Measurements from ENCODE around the gene CDKN2B-AS1.
A peak's percentile ranks its signal among the peaks of the same experiment; 100 is the strongest.

The CDKN2B-AS1 gene

GRCh38 chr9:22088717-22089061 is 94.1 kb downstream of the CDKN2B-AS1 start:
- TF ChIP-seq CTCF (IDR thresholded peaks at IDR 0.05) = no peak
- peak overlapping the region; percentile 47 for H3K27ac ChIP-seq

DNA sequence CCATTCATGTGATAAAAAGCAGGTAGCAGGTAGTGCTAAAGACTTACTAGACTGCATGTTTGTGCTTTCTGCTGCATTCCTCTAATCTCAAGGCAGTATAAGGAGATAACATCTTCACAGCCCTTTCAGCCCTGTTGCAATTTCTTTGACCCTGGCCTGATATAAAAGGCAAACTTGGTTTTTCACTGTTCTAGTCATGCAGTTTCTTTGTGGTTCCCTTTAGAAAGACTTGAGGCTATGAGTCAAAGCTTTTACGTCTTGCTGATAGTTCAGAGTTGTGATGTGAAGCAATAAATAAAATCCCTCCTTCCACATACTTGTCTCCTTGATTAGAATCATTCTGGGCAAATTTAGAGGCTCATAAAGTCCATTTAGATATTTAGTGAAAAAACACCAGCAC is 103.1 kb downstream of the CDKN2B-AS1 start:
- TF ChIP-seq ZFX (IDR thresholded peaks at IDR 0.05; ENCODE audit: borderline replicate concordance) = no peak
- no peak for TF ChIP-seq CTCF (IDR thresholded peaks at IDR 0.05)
- peak overlapping the region; percentile 70 for H3K27ac ChIP-seq

DNA sequence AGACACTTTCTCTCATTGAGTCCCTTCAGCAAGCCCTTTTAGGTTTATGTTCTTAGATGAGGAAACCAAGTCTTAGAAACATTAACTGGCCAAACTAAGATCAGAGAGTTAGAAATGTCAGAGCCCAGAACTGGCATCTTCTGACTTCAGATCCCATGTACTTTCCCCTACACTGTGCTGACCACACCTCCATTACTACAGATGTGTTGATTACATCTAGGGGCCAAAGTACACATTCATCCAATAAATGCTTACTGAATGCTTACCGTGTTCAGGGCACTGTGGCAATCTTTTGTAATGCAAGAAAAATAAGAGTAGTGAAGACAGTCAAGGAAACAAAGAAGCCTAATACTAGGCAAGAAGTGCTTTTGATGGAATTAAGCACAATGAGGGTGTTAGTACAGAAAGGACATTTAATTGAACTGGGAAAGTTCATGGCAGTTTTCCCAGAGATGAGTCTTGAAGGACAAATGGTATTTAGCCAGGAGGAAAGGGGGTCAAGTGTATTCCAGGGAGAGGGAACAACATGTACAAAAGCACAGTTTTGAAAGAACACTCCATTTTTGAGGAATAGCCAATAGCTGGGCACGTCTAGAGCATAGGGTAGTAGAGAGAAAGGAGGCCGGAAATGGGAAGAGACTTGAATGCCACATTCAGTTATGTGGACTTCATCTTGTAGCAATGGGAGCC is 104.2 kb downstream of the CDKN2B-AS1 start:
- peak overlapping the region; percentile 70 for H3K27ac ChIP-seq
- no peak for TF ChIP-seq CTCF (IDR thresholded peaks at IDR 0.05)
- no peak for TF ChIP-seq ZFX (IDR thresholded peaks at IDR 0.05; ENCODE audit: borderline replicate concordance)

- TF ChIP-seq ZFX (IDR thresholded peaks at IDR 0.05; ENCODE audit: borderline replicate concordance) (no peak), CTCF (IDR thresholded peaks at IDR 0.05) (no peak)
- no peak overlapping the region for H3K27ac ChIP-seq
These were observed 106.0 kb downstream of the CDKN2B-AS1 start for GRCh38 chr9:22100626-22101025.

DNA sequence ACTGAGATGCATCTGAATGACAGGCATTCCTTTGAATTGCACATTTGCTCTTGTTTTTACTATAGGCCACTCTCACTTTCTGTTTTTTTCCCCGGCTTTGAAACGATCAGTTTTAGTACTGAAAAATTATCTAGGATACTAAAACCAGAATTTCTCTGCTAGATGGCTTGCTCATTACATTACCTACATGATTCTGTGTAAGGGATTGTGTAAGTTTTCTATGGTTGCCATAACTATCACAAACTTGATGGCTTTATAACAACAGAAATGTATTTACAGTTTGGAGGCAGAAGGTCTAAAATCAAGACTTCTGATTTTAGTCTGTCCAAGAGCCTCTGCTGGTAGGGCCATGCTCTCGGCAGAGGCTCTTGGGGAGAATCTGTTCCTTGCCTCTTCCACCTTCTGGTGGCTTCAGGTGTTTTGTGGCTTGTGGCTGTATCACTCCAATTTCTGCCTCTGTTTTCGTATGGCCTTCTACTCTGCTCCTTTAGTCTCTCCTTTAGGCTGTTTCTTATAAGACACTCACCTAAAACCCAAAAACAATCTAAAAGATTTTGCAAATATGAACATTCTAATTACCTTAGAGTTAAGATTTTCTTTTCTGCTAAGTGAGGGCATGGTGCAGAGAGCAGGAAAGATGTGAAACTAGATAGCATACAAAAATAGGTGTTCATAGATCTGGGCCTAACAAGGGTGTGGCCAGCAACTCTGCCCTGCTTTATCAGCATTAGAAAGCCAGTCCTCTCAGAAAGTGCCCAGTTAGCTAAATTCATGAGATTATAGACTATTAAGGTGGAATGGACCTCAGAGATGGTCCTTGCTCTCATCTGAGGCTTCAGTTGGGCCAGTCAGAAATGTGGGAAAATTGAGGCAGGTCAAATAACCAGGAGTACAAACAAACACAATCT is 107.8 kb downstream of the CDKN2B-AS1 start:
- TF ChIP-seq ZFX (IDR thresholded peaks at IDR 0.05; ENCODE audit: borderline replicate concordance) (no peak), CTCF (IDR thresholded peaks at IDR 0.05) (no peak)
- H3K27ac ChIP-seq = no peak overlapping the region

- no peak overlapping the region; the same call in 1 of the 2 replicates for H3K27ac ChIP-seq
- TF ChIP-seq ZFX (IDR thresholded peaks at IDR 0.05; ENCODE audit: borderline replicate concordance) (no peak), CTCF (IDR thresholded peaks at IDR 0.05) (no peak)
These were observed 109.3 kb downstream of the CDKN2B-AS1 start for GRCh38 chr9:22103685-22104575.
